ENCODE results near the gene CDH4. TPM values are rescaled to one million over a fixed set of nuclear protein-coding genes. Genes with fewer than 3 reads are reported as not detected.

Gene CDH4
- total and polyA plus RNA-seq, 2 of the 4 experiments (the other 2 are of a cell fraction) = 1.6 to 3.5 TPM

GRCh38 chr20:61292821-61293612, 41.0 kb downstream of the CDH4 start:
- in situ Hi-C loops (cut with MboI; ENCODE audit: low sequenced_read_pairs) = no loop called here
- Histone ChIP-seq H3K36me3 (ENCODE audit: control insufficient read depth, insufficient read depth, low read length) (no peaks in the 10 kb centered on the region), H3K9ac (ENCODE audit: low read depth, low read length) (no peak overlapping the region), H2BK5ac (ENCODE audit: low read depth, low read length, poor library complexity, severe bottlenecking) (no peak overlapping the region), H3K14ac (replicated peaks; ENCODE audit: low read depth, low read length) (no peak overlapping the region), H4K8ac (ENCODE audit: low read depth in 2 of 2, low read length in 2 of 2) (no peak overlapping the region), H3K4me2 (ENCODE audit: low read depth, low read length) (no peak overlapping the region), H3K9me3 (ENCODE audit: control insufficient read depth, insufficient read depth, low read length) (no peaks in the 10 kb centered on the region; the same call in 1 of the 2 replicates), H2BK20ac (ENCODE audit: low read depth, low read length) (no peak overlapping the region), H3K4ac (ENCODE audit: low read depth, low read length) (no peak overlapping the region), H2BK15ac (ENCODE audit: low read depth, low read length) (no peak overlapping the region), H4K20me1 (ENCODE audit: insufficient read depth, low read length) (no peaks in the 10 kb centered on the region), H2BK120ac (ENCODE audit: low read depth, low read length) (no peak overlapping the region), H3K18ac (ENCODE audit: low read depth, low read length) (no peak overlapping the region), H3K79me1 (ENCODE audit: low read depth in 1 of 2, low read length in 2 of 2) (peaks cover 0 to 7% of the 10 kb centered on the region in 2 experiments; a peak in 1 of 4 replicates), H3K23ac (ENCODE audit: low read depth, low read length) (no peak overlapping the region), H3K27me3 (ENCODE audit: control insufficient read depth, insufficient read depth, low read length) (no peaks in the 10 kb centered on the region), H3K56ac (ENCODE audit: extremely low read depth, insufficient read depth, low read length) (no peak overlapping the region), H4K91ac (ENCODE audit: insufficient read depth, low read depth, low read length) (no peak overlapping the region), H3K4me1 (ENCODE audit: control insufficient read depth, insufficient read depth, low read length) (0 out of 2 replicates have a peak, but pooled peaks cover 2% of the 10 kb centered on the region), H3K27ac (ENCODE audit: insufficient read depth, low read length) (no peak overlapping the region), H3K4me3 (ENCODE audit: insufficient read depth, low read depth, low read length) (no peak overlapping the region), H2AK5ac (ENCODE audit: low read depth, low read length) (no peak overlapping the region), H4K5ac (ENCODE audit: low read depth, low read length) (no peak overlapping the region), H2AFZ (replicated peaks; ENCODE audit: low read length, poor library complexity) (no peak overlapping the region), H2AK9ac (replicated peaks; ENCODE audit: low read depth, low read length, poor library complexity) (no peak overlapping the region), H3K9me1 (ENCODE audit: insufficient read depth, low read length) (peaks cover 4% of the 10 kb centered on the region; the same call in 1 of the 2 replicates)
- WGBS, 2 experiments (ENCODE audit: extremely low coverage in 2 of 2, insufficient read length in 1 of 2) = 100% methylated on average over 4 of the region's 19 CpGs; no CpG with 5 or more reads in 1 of the 2 experiments
- intact Hi-C loops (cut with micrococcal nuclease) = no loop called here
- CTCF ChIA-PET = no interaction called here
- DNase-seq (no peak), ATAC-seq (ENCODE audit: low read depth) (no peak)
- POLR2A ChIA-PET (ENCODE audit: unreplicated experiment) = no interaction called here
- dilution Hi-C loops (cut with HindIII; ENCODE audit: low sequenced_read_pairs, unreplicated experiment) = no loop called here
- no TSS peak for BruUV-seq (replicated peaks)
- TF ChIP-seq BHLHE40 (IDR thresholded peaks at IDR 0.05; ENCODE audit: low read depth, low read length) = no peak
- no peak for TF ChIP-seq MAZ (IDR thresholded peaks at IDR 0.05; ENCODE audit: borderline replicate concordance, low read depth, low read length)
- TF ChIP-seq CEBPB (IDR thresholded peaks at IDR 0.05; ENCODE audit: low read depth, low read length) = no peak
- no peak for TF ChIP-seq ELK1 (IDR thresholded peaks at IDR 0.05; ENCODE audit: borderline replicate concordance, low read depth, low read length)
- TF ChIP-seq CHD1 (IDR thresholded peaks at IDR 0.05; ENCODE audit: low read depth, low read length) = no peak
- no peak for TF ChIP-seq MAFK (IDR thresholded peaks at IDR 0.05; ENCODE audit: low read depth, low read length)
- no peak for TF ChIP-seq RCOR1 (IDR thresholded peaks at IDR 0.05; ENCODE audit: insufficient replicate concordance, low read length)
- TF ChIP-seq RAD21 (IDR thresholded peaks at IDR 0.05; ENCODE audit: low read length) = no peak
- TF ChIP-seq MXI1 (IDR thresholded peaks at IDR 0.05; ENCODE audit: borderline replicate concordance, low read depth, low read length) = no peak
- no peak for TF ChIP-seq POLR2A (IDR thresholded peaks at IDR 0.05; ENCODE audit: low read depth, low read length)
- TF ChIP-seq NFE2L2 (IDR thresholded peaks at IDR 0.05; ENCODE audit: low read depth, low read length) = no peak
- TF ChIP-seq SMC3 (IDR thresholded peaks at IDR 0.05; ENCODE audit: low read depth, low read length) = no peak
- TF ChIP-seq CTCF (conservative IDR thresholded peaks at IDR 0.05; ENCODE audit: low read depth, low read length) = no peak
- no peak for TF ChIP-seq FOS (IDR thresholded peaks at IDR 0.05; ENCODE audit: low read depth, low read length)

Measured in IMR-90 (cell line).